Right lobe of liver (tissue), 4 donors: ENCODE results near the gene TEX36.

Source experiments
- POLR2A ChIP-seq: fragments of 450-650 bp; IDR thresholded peaks from one replicate; pipeline ENCODE4 v1.6.1; 2017; ENCODE audit warnings: antibody characterized with exemption, mild to moderate bottlenecking
- TF ChIP-seq, protein P1 (sequence below), 4 donors: fragments of 200-600 bp in 3 of 4; fragments of 450-650 bp in 1 of 4; IDR thresholded peaks; one replicate each; pipeline versions ENCODE4 v1.5.1 to v1.8.0; 2016 to 2022; ENCODE audit warnings: antibody characterized with exemption in 4 of 4, mild to moderate bottlenecking in 2 of 4
- donor health status: DM: no; HTN: no; CAD: no.
- donor health status: DM: no; HTN: no; CAD: no.
- donor health status: DM: no; HTN: yes; CAD: no.

DNA sequence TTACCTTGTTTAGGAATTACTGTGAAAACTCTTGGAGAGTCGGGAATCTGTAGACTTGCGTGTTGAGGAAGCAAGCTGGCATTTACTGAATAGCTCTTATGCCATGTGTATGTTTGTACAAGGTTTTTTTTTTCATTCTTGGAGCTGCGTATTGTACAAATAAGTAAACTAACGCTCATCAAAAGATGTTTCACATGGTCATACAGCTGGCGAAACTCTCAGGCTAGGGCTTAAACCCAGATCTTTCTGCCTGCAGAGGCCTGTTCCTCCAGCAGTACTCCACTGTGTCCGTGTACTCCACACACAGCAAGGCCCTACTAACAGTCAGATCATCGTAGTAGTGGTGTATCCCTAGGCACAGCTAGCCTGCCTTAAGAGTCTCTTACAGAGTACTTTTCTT is 44.0 kb upstream of the TEX36 start:
- TF ChIP-seq, protein P1, sequence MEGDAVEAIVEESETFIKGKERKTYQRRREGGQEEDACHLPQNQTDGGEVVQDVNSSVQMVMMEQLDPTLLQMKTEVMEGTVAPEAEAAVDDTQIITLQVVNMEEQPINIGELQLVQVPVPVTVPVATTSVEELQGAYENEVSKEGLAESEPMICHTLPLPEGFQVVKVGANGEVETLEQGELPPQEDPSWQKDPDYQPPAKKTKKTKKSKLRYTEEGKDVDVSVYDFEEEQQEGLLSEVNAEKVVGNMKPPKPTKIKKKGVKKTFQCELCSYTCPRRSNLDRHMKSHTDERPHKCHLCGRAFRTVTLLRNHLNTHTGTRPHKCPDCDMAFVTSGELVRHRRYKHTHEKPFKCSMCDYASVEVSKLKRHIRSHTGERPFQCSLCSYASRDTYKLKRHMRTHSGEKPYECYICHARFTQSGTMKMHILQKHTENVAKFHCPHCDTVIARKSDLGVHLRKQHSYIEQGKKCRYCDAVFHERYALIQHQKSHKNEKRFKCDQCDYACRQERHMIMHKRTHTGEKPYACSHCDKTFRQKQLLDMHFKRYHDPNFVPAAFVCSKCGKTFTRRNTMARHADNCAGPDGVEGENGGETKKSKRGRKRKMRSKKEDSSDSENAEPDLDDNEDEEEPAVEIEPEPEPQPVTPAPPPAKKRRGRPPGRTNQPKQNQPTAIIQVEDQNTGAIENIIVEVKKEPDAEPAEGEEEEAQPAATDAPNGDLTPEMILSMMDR (IDR thresholded peaks at IDR 0.05), result no peak
- TF ChIP-seq POLR2A, result no peak
